COR-L47 (cell line): ENCODE data around the gene HK3.
A peak's percentile ranks its signal among the peaks of the same experiment; 100 is the strongest.

Experiments
- DNase-seq: peaks from one replicate; lab custom pipeline; 2025; lab: John Stamatoyannopoulos, UW

The HK3 gene

GRCh38 chr5:176849611-176850227 lies 49.4 kb downstream of the HK3 start:
- peak; percentile 7 for DNase-seq

GRCh38 chr5:176848651-176849050 lies 50.5 kb downstream of the HK3 start:
- DNase-seq = no peak

- DNase-seq = no peak
Observed at GRCh38 chr5:176847726-176848290, 51.3 kb downstream of the HK3 start.

GRCh38 chr5:176847148-176847547 lies 52.0 kb downstream of the HK3 start:
- DNase-seq = no peak

- DNase-seq = no peak
Observed at GRCh38 chr5:176846335-176847140, 52.6 kb downstream of the HK3 start.

- DNase-seq = no peak
Observed at GRCh38 chr5:176845392-176845713, 53.8 kb downstream of the HK3 start.

GRCh38 chr5:176844706-176845391 lies 54.3 kb downstream of the HK3 start:
- DNase-seq = peak; percentile 65

GRCh38 chr5:176844281-176844680 lies 54.9 kb downstream of the HK3 start:
- DNase-seq = no peak

GRCh38 chr5:176843673-176844072 lies 55.5 kb downstream of the HK3 start:
- no peak for DNase-seq

- DNase-seq = no peak
Observed at GRCh38 chr5:176837707-176838115, 61.4 kb downstream of the HK3 start.

GRCh38 chr5:176836811-176837706 lies 62.1 kb downstream of the HK3 start:
- DNase-seq = no peak

- DNase-seq = no peak
Observed at GRCh38 chr5:176835918-176836317, 63.2 kb downstream of the HK3 start.

GRCh38 chr5:176833286-176833685 lies 65.9 kb downstream of the HK3 start:
- DNase-seq = no peak

- no peak for DNase-seq
Observed at GRCh38 chr5:176832162-176832561, 67.0 kb downstream of the HK3 start.

- no peak for DNase-seq
Observed at GRCh38 chr5:176831425-176831824, 67.7 kb downstream of the HK3 start.

GRCh38 chr5:176830995-176831423 lies 68.1 kb downstream of the HK3 start:
- DNase-seq = no peak
